CD14-positive monocyte (primary cell): Measurements from ENCODE around the gene SLC28A3. TPM values are rescaled to one million over a fixed set of nuclear protein-coding genes. Genes with fewer than 3 reads are reported as not detected.
A peak's percentile ranks its signal among the peaks of the same experiment; 100 is the strongest.

Experiments
- DNase-seq, 3 donors: peaks; one replicate each; pipeline ENCODE4 v3.0.0-alpha.2; 2011 to 2022
- H2AFZ ChIP-seq: 2 replicates; pipeline ENCODE4 v1.6.0; 2012; ENCODE audit warnings: mild to moderate bottlenecking, low read depth, low read length, inconsistent platforms; ENCODE audit not compliant: insufficient read depth, poor library complexity, severe bottlenecking
- H3K27ac ChIP-seq, 2 donors: 1 replicate in 1 of 2; 2 replicates in 1 of 2; pipeline ENCODE4 v1.5.1; 2012 to 2013; ENCODE audit warnings: low read length in 2 of 2, control low read depth in 1 of 2, inconsistent platforms in 1 of 2, low read depth in 1 of 2, mild to moderate bottlenecking in 1 of 2
- H3K27me3 ChIP-seq, 2 donors: one replicate each; pipeline versions ENCODE4 v1.6.0 to v1.6.1; 2011 to 2013; ENCODE audit warnings: low read length in 2 of 2; ENCODE audit not compliant: control insufficient read depth in 2 of 2, insufficient read depth in 2 of 2
- H3K36me3 ChIP-seq, 2 donors: replicated peaks in 1 of 2; 1 replicate in 1 of 2; 2 replicates in 1 of 2; pipeline versions ENCODE4 v1.5.1 to v1.6.1; 2012 to 2013; ENCODE audit warnings: low read length in 2 of 2, control low read depth in 1 of 2, inconsistent platforms in 1 of 2, mild to moderate bottlenecking in 1 of 2; ENCODE audit not compliant: insufficient read depth in 2 of 2, control insufficient read depth in 1 of 2
- H3K4me1 ChIP-seq, 2 donors: 1 replicate in 1 of 2; 2 replicates in 1 of 2; pipeline versions ENCODE4 v1.5.1 to v1.6.1; 2012 to 2013; ENCODE audit warnings: low read length in 2 of 2, control low read depth in 1 of 2, inconsistent platforms in 1 of 2, mild to moderate bottlenecking in 1 of 2, moderate library complexity in 1 of 2; ENCODE audit not compliant: insufficient read depth in 2 of 2, control insufficient read depth in 1 of 2
- H3K4me2 ChIP-seq: replicated peaks from 2 replicates; pipeline ENCODE3; 2012; ENCODE audit warnings: low read length, moderate library complexity, mild to moderate bottlenecking; ENCODE audit not compliant: poor library complexity, severe bottlenecking; ENCODE audit errors: extremely low read depth
- H3K4me3 ChIP-seq, 3 experiments: fragments of 200-600 bp in 1 of 3; sonication (generic) in 1 of 3; replicated peaks in 1 of 3; 1 replicate in 2 of 3; 2 replicates in 1 of 3; pipeline ENCODE4 v1.5.1; 2011 to 2013; ENCODE audit warnings: low read length in 3 of 3, mild to moderate bottlenecking in 3 of 3, control low read depth in 2 of 3, low read depth in 2 of 3, inconsistent platforms in 1 of 3, moderate library complexity in 1 of 3
- H3K79me2 ChIP-seq: 2 replicates; pipeline ENCODE4 v1.6.0; 2012; ENCODE audit warnings: mild to moderate bottlenecking, control low read depth, inconsistent platforms, low read length, moderate library complexity; ENCODE audit not compliant: insufficient read depth
- H3K9ac ChIP-seq: 2 replicates; pipeline ENCODE4 v1.6.0; 2017; ENCODE audit warnings: low read length, mild to moderate bottlenecking; ENCODE audit not compliant: insufficient read depth, poor library complexity, severe bottlenecking
- H3K9me3 ChIP-seq, 2 donors: replicated peaks in 1 of 2; 1 replicate in 1 of 2; 2 replicates in 1 of 2; pipeline versions ENCODE4 v1.5.1 to v1.6.1; 2012 to 2013; ENCODE audit warnings: low read length in 2 of 2, control low read depth in 1 of 2; ENCODE audit not compliant: control insufficient read depth in 1 of 2, insufficient read depth in 1 of 2
- H4K20me1 ChIP-seq: 2 replicates; pipeline ENCODE4 v1.6.0; 2012; ENCODE audit warnings: mild to moderate bottlenecking, low read length, control low read depth, moderate library complexity; ENCODE audit not compliant: insufficient read depth
- H3K27ac Mint-ChIP-seq, 7 donors: one replicate each; pipeline ENCODE4 v1.8.0; 2020; ENCODE audit warnings: mild to moderate bottlenecking in 7 of 7, mixed read lengths in 7 of 7, moderate library complexity in 6 of 7, inconsistent platforms in 2 of 7
- H3K27me3 Mint-ChIP-seq, 3 donors: one replicate each; pipeline ENCODE4 v1.8.0; 2021 to 2022; ENCODE audit warnings: low read depth in 3 of 3, mild to moderate bottlenecking in 3 of 3, mixed read lengths in 3 of 3, moderate library complexity in 3 of 3, inconsistent platforms in 1 of 3
- H3K36me3 Mint-ChIP-seq, 2 donors: one replicate each; pipeline ENCODE4 v1.8.0; 2020; ENCODE audit warnings: mixed read lengths in 2 of 2, inconsistent platforms in 1 of 2, mild to moderate bottlenecking in 1 of 2
- H3K4me1 Mint-ChIP-seq: one replicate; pipeline ENCODE4 v1.8.0; 2020; ENCODE audit warnings: mild to moderate bottlenecking, mixed read lengths
- H3K4me3 Mint-ChIP-seq, 2 donors: one replicate each; pipeline ENCODE4 v1.8.0; 2020; ENCODE audit warnings: mild to moderate bottlenecking in 2 of 2, mixed read lengths in 2 of 2, moderate library complexity in 1 of 2
- H3K9me3 Mint-ChIP-seq, 7 donors: one replicate each; pipeline ENCODE4 v1.8.0; 2020 to 2022; ENCODE audit warnings: mixed read lengths in 7 of 7, mild to moderate bottlenecking in 6 of 7, moderate library complexity in 6 of 7, inconsistent platforms in 2 of 7
- CTCF ChIP-seq: fragments of 200-600 bp; IDR thresholded peaks from one replicate; pipeline ENCODE4 v1.8.0; 2022; ENCODE audit warnings: antibody characterized with exemption, mild to moderate bottlenecking
- WGBS: methylation state at CpG from one replicate; pipeline ENCODE4 v1.1.5; 2013; ENCODE audit warnings: missing lambda C conversion rate; ENCODE audit not compliant: insufficient coverage; 5-methylcytosine and 5-hydroxymethylcytosine counted together
- intact Hi-C, 2 donors: fragments of 100-400 bp; cut with micrococcal nuclease; formaldehyde crosslinking; loops; one replicate each; pipeline versions ENCODE4 v1.15.0 to v1.15.1; 2023
- polyA plus RNA-seq, 3 donors: library from polyadenylated mRNA; depleted of rRNA in 1 of 3; unstranded in 2 of 3; stranded (reverse) in 1 of 3; fragments of 300-500 nt in 2 of 3; fragments of >200 nt in 1 of 3; fragmentation: Illumina TruSeq in 2 of 3; gene quantifications; 1 replicate in 2 of 3; 2 replicates in 1 of 3; pipeline ENCODE4 v1.2.3, GENCODE V29; 2012 to 2021

Gene SLC28A3
- polyA plus RNA-seq, 3 donors, result 1.9 TPM; not detected in 2

GRCh38 chr9:84325347-84325973 is 15.1 kb downstream of the SLC28A3 start:
- intact Hi-C loops, result no loop called here
- H3K27ac Mint-ChIP-seq, result no peak overlapping the region

GRCh38 chr9:84324811-84325210 is 15.7 kb downstream of the SLC28A3 start:
- TF ChIP-seq CTCF, result no peak
- DNase-seq, result no peak
- peaks cover 6 to 20% (median 17%) of the 10 kb centered on the region in 7 donors for H3K9me3 Mint-ChIP-seq
- no peak overlapping the region for H3K4me2 ChIP-seq
- H3K27me3 ChIP-seq, result no peaks in the 10 kb centered on the region
- no peak overlapping the region for H3K4me3 Mint-ChIP-seq
- H3K27me3 Mint-ChIP-seq, result peaks cover 0 to 9% (median 3%) of the 10 kb centered on the region in 3 donors
- no peak overlapping the region for H2AFZ ChIP-seq
- H3K36me3 ChIP-seq, result no peaks in the 10 kb centered on the region
- peaks cover 0 to 6% of the 10 kb centered on the region in 2 donors for H3K36me3 Mint-ChIP-seq
- peaks cover 32% of the 10 kb centered on the region for H3K4me1 Mint-ChIP-seq
- H3K27ac ChIP-seq, result peak overlapping the region in 1 of 2 donors; percentile 78
- H3K9ac ChIP-seq, result no peak overlapping the region
- H3K4me1 ChIP-seq, result peaks cover 20 to 22% of the 10 kb centered on the region in 2 donors
- H3K27ac Mint-ChIP-seq, result no peak overlapping the region
- no peaks in the 10 kb centered on the region for H4K20me1 ChIP-seq
- no peaks in the 10 kb centered on the region for H3K79me2 ChIP-seq
- H3K4me3 ChIP-seq, result no peak overlapping the region
- intact Hi-C loops, result no loop called here
- peaks cover 4 to 13% of the 10 kb centered on the region in 2 donors for H3K9me3 ChIP-seq

More at GRCh38 chr9:84325347-84325973, 15.1 kb downstream of the SLC28A3 start:
- Mint-ChIP-seq H3K4me1 (peaks cover 31% of the 10 kb centered on the region), H3K9me3 (peaks cover 6 to 20% (median 17%) of the 10 kb centered on the region in 7 donors), H3K36me3 (peaks cover 0 to 6% of the 10 kb centered on the region in 2 donors), H3K27me3 (peaks cover 0 to 9% (median 3%) of the 10 kb centered on the region in 3 donors), H3K4me3 (no peak overlapping the region)
- Histone ChIP-seq H3K9me3 (peaks cover 4 to 13% of the 10 kb centered on the region in 2 donors), H2AFZ (no peak overlapping the region), H3K4me3 (no peak overlapping the region), H4K20me1 (no peaks in the 10 kb centered on the region), H3K36me3 (no peaks in the 10 kb centered on the region), H3K79me2 (no peaks in the 10 kb centered on the region), H3K4me2 (no peak overlapping the region), H3K9ac (no peak overlapping the region), H3K27me3 (no peaks in the 10 kb centered on the region), H3K4me1 (peaks cover 20 to 22% of the 10 kb centered on the region in 2 donors), H3K27ac (no peak overlapping the region)
- DNase-seq, result no peak
- no peak for TF ChIP-seq CTCF
- 100% methylated on average over 1 of the region's 3 CpGs for WGBS
